GM21390 (cell line): ENCODE data around the gene ITGAE.

Experiments used
- ATAC-seq: cut with Tn5 transposase; IDR thresholded peaks from one replicate; pipeline ENCODE4 v1.9.1; 2021; ENCODE audit not compliant: unreplicated experiment

The ITGAE gene

GRCh38 chr17:3762922-3763776 is 37.8 kb downstream of the ITGAE start:
- peak; percentile 84 for ATAC-seq

DNA sequence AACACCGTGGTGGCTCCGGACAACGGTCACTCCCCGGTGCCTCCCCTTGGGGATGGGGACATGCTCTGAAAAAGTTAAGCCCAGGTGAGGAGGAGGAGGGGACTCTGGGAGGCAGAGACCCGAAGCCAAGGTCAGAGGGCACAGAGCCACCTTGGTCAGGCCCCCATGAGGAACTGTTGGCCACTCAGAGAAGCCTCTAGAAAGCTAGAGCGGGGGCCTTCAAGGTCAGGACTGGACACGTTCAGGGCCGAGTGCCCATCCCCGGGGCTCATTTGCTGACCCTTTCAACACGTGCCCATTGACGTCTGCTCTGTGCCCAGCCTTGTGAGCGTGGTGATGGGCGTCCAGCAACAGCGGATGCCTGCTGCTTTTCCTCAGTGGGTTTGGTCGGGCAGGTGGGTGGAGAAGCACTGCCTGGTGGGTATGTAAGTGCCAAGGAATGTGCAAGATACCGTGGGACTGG is 39.0 kb downstream of the ITGAE start:
- ATAC-seq, result no peak

DNA sequence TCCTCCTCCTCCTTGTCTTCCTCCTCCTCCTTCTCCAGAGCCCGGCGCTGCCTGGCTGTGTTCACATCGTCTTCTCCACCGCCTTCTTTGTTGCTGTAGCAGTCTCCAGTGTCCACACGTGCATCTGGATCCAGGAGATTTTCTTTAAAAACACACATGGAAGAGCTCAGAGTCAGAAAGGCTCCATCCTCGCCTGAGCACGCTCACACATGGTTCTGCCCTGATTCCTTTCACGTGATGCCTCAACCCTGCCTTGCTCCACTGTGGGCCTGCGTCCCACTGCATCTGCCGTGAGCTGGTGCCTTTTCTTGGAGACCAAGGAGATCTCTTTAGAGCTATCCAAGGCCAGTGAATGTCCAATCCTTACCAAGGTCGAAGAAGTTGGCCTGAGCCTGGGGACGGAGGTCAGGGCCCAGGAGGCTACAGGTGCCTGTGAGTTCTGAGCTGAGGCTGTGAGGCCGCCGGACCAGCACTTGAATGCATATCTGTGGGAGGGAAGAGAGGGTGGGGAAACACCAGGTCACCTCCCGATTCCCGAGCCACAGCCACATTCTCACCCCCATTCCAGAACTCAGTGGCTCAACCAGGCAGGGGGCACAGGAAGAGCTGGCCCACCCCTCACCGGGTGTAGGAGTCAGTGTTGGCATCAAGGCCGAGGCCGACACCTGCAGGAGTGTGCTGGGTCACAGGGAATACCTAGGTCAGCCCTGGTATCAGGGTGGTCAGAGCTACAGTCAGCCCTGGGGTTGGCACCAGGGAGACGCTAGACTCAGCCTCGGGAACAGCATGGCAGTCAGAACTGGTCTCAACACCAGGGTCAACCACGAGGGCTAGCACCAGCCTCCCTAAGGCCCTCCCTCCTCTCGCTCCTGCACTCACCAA is 39.7 kb downstream of the ITGAE start:
- ATAC-seq, result no peak

DNA sequence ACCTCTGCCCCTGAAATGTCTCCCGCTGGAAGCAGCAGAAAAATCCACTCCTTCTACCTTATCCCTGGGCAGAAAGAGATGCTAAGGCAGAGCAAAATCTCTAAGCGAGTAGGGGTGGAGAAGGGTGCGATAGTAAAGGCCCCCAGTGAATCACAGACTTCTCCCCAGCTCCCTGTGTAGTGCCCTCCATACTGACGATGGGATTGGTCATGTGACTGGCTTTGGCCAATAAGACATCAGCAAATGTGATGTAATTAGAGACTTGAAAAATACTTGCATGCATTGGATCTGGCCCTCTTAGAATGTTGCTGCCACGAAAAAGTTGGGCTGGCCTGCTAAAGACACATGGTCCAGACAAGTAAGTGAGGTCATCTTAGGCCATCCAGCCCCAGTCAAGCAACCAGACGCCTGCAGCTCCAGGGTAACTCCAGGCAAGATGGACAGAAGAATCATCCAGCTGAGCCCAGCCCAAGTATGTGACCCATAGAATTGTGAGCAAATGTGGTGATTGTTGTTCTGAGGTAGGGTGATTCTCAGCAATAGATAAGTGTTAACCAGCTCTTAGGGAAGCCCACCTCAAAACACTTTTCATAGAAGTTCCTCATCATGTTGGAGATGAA is 41.3 kb downstream of the ITGAE start:
- ATAC-seq, result no peak

DNA sequence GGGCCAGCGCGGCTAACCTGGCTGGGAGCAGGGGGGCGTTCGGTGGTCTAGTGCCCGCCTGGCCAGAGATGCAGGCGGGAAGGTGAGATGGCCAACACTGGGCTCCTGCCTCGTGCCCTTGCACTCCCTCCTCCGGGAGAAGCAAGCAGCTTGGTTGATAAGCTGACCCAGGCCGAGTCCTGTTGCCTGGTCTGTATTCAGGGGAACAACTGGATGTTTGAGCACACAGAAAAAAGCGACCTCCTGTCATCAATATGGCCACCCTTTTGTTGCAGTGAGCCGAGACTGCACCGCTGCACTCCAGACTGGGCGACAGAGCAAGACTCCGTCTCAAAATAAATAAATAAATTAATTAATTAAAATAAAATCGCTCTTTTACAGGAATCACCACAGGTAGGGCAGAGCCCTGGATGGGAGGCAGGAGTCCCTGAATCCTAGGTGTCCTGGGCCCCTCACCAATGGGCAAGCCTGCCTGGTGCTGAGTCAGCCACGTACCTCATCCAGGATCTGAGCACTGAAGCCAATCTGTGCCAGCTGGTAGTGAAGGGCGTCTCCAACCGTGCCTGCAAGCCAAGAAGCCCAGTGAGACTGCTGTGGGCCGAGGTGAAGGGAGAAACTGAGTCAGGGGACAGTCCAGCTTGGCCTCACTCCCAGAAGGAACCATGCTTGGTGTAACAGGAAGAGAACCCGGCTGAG is 45.5 kb downstream of the ITGAE start:
- no peak for ATAC-seq

DNA sequence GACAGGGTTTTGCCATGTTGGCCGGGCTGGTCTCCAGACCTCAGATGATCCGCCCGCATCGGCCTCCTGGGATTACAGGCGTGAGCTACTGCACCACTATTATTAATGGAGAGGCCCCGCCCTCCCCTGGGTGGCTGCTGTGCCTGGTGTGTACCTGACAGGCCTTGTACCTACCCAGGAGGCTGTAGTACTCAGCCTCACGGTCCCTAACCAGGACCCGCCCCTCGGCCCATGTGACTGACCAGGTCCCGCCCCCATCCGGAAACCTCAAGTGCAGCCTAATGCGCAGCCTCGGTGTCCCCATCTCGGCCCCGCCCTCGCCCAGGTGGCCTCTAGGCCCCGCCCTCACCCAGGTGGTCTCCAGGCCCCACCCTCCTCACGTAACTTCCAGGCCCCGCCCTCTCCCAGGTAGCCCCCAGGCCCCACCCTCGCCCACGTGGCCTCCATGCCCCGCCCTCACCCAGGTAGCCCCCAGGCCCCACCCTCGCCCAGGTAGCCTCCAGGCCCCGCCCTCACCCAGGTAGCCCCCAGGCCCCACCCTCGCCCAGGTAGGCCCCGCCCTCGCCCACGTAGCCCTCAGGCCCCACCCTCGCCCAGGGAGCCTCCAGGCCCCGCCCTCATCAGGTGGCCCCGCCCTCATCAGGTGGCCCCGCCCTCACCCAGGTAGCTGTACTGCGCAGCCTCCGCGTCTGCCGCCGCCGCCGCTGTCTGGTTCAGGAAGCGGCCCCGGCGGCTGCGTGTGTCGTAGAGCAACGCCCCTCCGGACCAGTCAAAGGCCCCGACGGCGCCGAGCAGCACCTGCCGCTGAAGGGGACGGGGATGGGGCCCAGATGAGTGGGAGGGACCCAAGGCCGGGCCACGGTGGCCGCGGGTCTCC is 46.3 kb downstream of the ITGAE start:
- ATAC-seq, result no peak

DNA sequence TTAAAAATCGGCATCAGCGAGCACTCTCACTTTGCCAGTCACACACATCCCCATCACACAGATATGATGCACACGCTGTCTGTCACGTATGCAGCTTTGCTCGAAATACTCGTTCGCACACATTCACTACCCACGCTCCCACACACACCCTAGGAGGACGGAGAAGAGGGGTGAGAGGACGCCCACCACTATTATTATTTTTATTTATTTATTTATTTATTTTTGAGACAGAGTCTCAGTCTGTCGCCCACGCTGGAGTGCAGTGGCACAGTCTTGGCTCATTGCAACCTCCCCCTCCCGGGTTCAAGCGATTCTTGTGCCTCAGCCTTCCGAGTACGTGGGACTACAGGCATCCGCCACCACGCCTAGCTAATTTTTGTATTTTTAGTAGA is 46.9 kb downstream of the ITGAE start:
- no peak for ATAC-seq

GRCh38 chr17:3753624-3754023 is 47.4 kb downstream of the ITGAE start:
- ATAC-seq, result no peak

- no peak for ATAC-seq
These were observed 49.2 kb downstream of the ITGAE start for GRCh38 chr17:3751836-3752235.

GRCh38 chr17:3750926-3751325 is 50.1 kb downstream of the ITGAE start:
- no peak for ATAC-seq

GRCh38 chr17:3750296-3750695 is 50.7 kb downstream of the ITGAE start:
- ATAC-seq, result no peak

GRCh38 chr17:3748576-3748975 is 52.4 kb downstream of the ITGAE start:
- no peak for ATAC-seq

GRCh38 chr17:3747805-3748204 is 53.2 kb downstream of the ITGAE start:
- no peak for ATAC-seq

- ATAC-seq, result no peak
These were observed 55.9 kb downstream of the ITGAE start for GRCh38 chr17:3745071-3745470.

DNA sequence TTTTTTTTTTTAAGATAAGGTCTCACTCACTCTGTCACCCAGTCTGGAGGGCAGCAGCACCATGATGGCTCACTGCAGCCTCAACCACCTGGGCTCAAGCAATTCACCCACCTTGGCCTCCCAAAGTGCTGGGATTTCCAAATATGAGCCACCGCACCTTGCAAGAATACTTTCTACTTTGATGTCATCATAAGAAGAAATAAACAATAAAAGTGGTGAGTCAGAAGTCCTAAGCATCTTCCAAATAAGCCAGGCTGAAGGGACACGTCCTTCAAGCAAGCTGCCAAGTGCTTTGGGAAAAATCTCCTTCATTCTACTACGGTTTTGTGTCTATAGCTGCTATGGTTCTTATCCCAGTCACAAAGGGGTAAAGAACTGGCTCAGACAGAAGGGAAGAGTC is 57.0 kb downstream of the ITGAE start:
- no peak for ATAC-seq

DNA sequence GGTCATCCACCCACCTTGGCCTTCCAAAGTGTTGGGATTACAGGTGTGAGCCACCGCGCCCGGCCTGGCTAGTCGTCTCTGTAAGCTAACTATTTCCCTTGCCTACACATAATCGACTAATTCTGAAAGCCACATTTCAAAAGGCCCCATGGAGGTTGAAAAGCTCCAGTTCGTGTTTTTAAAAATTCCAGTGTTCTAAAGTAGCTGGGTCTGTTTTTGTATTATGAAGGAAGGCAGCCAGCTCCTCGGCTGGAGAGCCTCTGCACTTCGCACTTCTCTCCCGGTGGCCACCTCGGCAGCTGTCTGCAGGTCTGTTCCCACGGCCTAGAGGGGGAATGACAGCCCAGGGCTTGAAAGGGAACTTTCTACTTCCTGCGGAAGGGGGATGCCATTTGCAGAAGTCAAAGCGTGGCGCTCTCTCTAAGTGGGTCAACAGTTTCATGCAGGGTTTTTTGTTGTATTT is 60.3 kb downstream of the ITGAE start:
- ATAC-seq, result no peak

GRCh38 chr17:3739422-3740124 is 61.4 kb downstream of the ITGAE start:
- no peak for ATAC-seq

DNA sequence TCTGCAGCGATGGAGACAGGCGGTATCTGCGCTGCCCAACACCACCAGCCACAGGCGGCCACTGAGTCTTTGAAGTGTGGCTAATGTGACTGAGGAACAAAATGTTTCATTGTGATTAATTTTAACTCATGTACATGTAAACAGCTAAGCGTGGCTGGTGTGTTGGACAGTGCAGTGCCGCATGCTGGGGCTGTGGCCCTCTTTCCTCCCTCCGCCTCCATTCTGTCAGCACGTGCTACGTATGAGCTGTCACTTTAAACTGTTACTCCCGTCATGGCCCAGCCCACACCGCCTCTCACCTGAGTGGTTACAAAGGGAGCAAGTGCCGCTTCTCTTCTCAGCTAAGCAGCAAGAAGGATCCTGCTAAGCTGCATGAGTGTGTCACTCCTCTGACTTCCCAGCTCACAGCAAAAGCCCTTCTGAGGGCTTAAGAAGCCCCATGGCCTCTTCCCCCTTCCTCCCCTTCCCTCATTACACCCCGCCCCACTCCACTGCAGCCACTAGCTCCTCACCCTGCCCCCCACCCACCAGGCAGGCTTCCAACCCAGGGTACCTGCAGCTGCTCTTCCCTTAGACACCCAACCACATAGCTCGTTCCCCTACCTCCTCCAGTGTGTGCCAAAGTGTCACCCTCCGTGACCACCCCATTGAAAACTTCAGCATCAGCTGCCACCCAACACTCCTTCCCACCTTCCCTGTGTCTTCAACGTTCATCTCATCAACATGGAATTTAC is 62.3 kb downstream of the ITGAE start:
- no peak for ATAC-seq

DNA sequence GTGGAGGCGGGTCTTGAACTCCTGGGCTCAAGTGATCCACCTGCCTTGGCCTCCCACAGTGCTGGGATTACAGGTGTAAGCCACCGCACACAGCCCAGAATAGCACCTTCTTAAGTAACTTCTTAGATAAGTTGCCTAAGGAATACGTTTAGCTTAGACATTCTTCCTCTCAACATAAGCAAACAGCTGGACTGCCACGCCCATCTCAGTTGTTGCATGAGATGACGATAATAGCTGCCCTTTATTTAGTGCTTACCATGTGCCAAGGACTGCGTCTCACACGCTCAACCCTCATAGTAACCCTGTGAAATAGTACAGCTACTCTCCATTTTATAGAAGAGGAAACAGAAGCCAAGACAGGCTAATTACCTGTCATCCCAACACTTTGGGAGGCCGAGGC is 65.5 kb downstream of the ITGAE start:
- ATAC-seq, result no peak
